GM19025 (cell line): ENCODE measurements around the gene NDUFS5.
"Not testable (repeated sequence)": the region's sequence is repeated elsewhere in the genome, so short reads cannot be mapped to it uniquely, and the experiment has no call there.

Source experiments
- ATAC-seq: cut with Tn5 transposase; IDR thresholded peaks from one replicate; pipeline ENCODE4 v1.9.1; 2021; ENCODE audit warnings: mild to moderate bottlenecking, low read depth, moderate library complexity; ENCODE audit not compliant: unreplicated experiment

NDUFS5 gene

GRCh38 chr1:39006726-39007645 lies 19.2 kb upstream of the NDUFS5 start:
- no peak for ATAC-seq

GRCh38 chr1:39014956-39015355 lies 11.2 kb upstream of the NDUFS5 start:
- ATAC-seq, result not testable (repeated sequence)

- no peak for ATAC-seq
These were observed 9.5 kb upstream of the NDUFS5 start for GRCh38 chr1:39016604-39017171.

- ATAC-seq, result no peak
These were observed 8.9 kb upstream of the NDUFS5 start for GRCh38 chr1:39017266-39017665.

- ATAC-seq, result not testable (repeated sequence)
These were observed 5.7 kb upstream of the NDUFS5 start for GRCh38 chr1:39020494-39020893.

GRCh38 chr1:39021426-39021825 lies 4.7 kb upstream of the NDUFS5 start:
- ATAC-seq, result no peak

GRCh38 chr1:39023140-39023539 lies 3.0 kb upstream of the NDUFS5 start:
- ATAC-seq, result no peak

- ATAC-seq, result no peak
These were observed 837 bp downstream of the NDUFS5 start for GRCh38 chr1:39026866-39027507.

- no peak for ATAC-seq
These were observed 8.0 kb downstream of the NDUFS5 start for GRCh38 chr1:39034114-39034654.

- ATAC-seq, result no peak
These were observed 10.5 kb downstream of the NDUFS5 start for GRCh38 chr1:39036678-39037077.

- ATAC-seq, result no peak
These were observed 17.4 kb downstream of the NDUFS5 start for GRCh38 chr1:39043513-39043912.

- no peak for ATAC-seq
These were observed 18.6 kb downstream of the NDUFS5 start for GRCh38 chr1:39044762-39045161.

GRCh38 chr1:39045231-39045630 lies 19.1 kb downstream of the NDUFS5 start:
- no peak for ATAC-seq

- ATAC-seq, result no peak
These were observed 20.6 kb downstream of the NDUFS5 start for GRCh38 chr1:39046613-39047210.

- ATAC-seq, result no peak
These were observed 21.5 kb downstream of the NDUFS5 start for GRCh38 chr1:39047374-39048229.

- no peak for ATAC-seq
These were observed 22.7 kb downstream of the NDUFS5 start for GRCh38 chr1:39048745-39049370.

- no peak for ATAC-seq
These were observed 23.9 kb downstream of the NDUFS5 start for GRCh38 chr1:39050001-39050400.

- ATAC-seq, result not testable (repeated sequence)
These were observed 25.2 kb downstream of the NDUFS5 start for GRCh38 chr1:39051193-39051850.

- ATAC-seq, result no peak
These were observed 25.8 kb downstream of the NDUFS5 start for GRCh38 chr1:39051956-39052355.
